Subcutaneous adipose tissue (tissue), 4 donors: ENCODE measurements around the gene VAV1. TPM values are rescaled to one million over a fixed set of nuclear protein-coding genes. Genes with fewer than 3 reads are reported as not detected.

ENCODE experiments used
- total RNA-seq, 4 donors: library from RNA; depleted of rRNA; stranded (reverse); fragments of >200 nt; gene quantifications; one replicate each; pipeline ENCODE4 v1.1.0, GENCODE V29; 2016
- TF ChIP-seq, protein P1 (sequence below): fragments of 450-650 bp; IDR thresholded peaks from one replicate; pipeline ENCODE4 v1.5.1; 2016; ENCODE audit warnings: low read depth, mild to moderate bottlenecking, control low read depth, antibody characterized with exemption, moderate library complexity

VAV1 gene
- total RNA-seq, 4 donors from 2014 or later = 6.4 to 16.8 (median 11.2) TPM

DNA sequence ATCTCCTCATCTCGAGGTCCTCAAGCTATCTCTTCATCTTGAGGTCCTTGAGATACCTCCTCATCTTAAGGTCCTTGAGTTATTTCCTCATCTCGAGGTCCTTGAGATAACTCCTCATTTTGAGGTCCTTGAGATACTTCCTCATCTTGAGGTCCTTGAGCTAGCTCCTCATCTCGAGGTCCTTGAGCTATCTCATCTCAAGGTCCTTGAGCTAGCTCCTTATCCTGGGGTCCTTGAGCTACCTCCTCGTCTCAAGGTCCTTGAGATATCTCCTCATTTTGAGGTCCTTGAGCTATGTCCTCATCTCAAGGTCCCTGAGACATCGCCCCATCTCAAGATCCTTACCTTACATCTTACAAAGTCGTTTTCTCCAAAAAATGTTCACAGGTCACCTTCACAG lies 18.7 kb downstream of the VAV1 start:
- TF ChIP-seq, protein P1, sequence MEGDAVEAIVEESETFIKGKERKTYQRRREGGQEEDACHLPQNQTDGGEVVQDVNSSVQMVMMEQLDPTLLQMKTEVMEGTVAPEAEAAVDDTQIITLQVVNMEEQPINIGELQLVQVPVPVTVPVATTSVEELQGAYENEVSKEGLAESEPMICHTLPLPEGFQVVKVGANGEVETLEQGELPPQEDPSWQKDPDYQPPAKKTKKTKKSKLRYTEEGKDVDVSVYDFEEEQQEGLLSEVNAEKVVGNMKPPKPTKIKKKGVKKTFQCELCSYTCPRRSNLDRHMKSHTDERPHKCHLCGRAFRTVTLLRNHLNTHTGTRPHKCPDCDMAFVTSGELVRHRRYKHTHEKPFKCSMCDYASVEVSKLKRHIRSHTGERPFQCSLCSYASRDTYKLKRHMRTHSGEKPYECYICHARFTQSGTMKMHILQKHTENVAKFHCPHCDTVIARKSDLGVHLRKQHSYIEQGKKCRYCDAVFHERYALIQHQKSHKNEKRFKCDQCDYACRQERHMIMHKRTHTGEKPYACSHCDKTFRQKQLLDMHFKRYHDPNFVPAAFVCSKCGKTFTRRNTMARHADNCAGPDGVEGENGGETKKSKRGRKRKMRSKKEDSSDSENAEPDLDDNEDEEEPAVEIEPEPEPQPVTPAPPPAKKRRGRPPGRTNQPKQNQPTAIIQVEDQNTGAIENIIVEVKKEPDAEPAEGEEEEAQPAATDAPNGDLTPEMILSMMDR = no peak

DNA sequence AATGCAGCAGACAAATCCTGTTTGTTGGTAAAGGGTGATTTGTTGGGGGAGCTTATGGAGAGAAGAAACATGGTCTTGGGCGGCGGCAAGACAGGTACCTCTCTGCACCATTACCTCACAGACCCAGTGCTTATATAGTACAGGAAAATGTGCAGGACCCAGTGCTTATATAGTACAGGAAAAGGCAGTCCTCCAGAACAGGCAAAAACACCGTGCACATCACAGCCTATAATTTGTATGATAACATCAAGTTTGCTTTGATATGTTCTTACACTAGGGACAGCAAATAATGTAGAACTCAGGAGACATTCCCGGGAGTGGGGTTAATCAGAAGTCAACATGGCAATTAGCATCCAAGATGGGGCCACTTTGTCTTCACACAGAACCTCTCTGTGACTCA lies 20.9 kb downstream of the VAV1 start:
- TF ChIP-seq, protein P1 = no peak

- TF ChIP-seq, protein P1 = no peak
Observed at GRCh38 chr19:6793973-6794372, 21.5 kb downstream of the VAV1 start.

GRCh38 chr19:6794686-6795431 lies 22.4 kb downstream of the VAV1 start:
- TF ChIP-seq, protein P1 = no peak

GRCh38 chr19:6796278-6796677 lies 23.8 kb downstream of the VAV1 start:
- TF ChIP-seq, protein P1 = no peak

DNA sequence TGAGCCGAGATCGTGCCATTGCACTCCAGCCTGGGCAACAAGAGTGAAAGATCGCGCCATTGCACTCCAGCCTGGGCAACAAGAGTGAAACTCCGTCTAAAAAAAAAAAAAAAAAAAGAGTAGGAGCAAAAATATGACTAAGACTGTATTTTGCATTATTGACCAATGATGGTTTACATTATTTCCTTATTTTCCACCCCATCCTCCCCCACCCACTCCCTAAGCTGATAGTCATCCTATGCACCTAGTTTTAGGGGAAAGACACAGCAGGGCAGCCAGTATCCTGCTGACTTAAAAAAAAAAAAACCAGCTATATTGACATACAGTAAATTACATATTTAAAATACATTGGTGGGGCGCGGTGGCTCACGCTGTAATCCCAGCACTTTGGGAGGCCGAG lies 25.1 kb downstream of the VAV1 start:
- TF ChIP-seq, protein P1 = no peak

GRCh38 chr19:6800991-6801484 lies 28.5 kb downstream of the VAV1 start:
- TF ChIP-seq, protein P1 = no peak
